Measurements from ENCODE around the gene CRYGC.
"Not testable (repeated sequence)": the region's sequence is repeated elsewhere in the genome, so short reads cannot be mapped to it uniquely, and the experiment has no call there.

Gene CRYGC

DNA sequence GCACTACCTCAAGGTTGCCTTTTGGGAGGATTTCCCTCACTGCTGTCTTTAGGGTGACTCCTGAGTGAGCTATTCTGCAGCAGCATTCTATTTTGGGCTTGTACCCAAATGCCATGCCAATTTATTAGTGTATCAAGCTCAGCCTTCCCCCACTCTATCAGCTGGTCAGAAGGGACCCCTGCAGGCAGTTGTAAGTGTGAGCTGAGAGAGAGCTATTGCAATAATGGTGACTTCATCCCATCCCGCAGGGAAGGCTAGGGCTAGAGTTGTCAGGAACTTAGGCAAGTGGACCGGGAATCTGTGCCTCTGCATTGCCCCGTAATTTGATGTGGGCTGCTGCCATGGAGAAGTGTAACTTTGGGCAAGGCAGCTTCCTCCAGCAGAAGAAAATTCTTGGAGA is 18.1 kb upstream of the CRYGC start:
- TF ChIP-seq CTCF (conservative IDR thresholded peaks at IDR 0.05; ENCODE audit: low read depth, low read length), result no peak
- no peak for DNase-seq (ENCODE audit: low read depth)
- no peak overlapping the region for H3K4me3 ChIP-seq (ENCODE audit: low read depth, low read length)

DNA sequence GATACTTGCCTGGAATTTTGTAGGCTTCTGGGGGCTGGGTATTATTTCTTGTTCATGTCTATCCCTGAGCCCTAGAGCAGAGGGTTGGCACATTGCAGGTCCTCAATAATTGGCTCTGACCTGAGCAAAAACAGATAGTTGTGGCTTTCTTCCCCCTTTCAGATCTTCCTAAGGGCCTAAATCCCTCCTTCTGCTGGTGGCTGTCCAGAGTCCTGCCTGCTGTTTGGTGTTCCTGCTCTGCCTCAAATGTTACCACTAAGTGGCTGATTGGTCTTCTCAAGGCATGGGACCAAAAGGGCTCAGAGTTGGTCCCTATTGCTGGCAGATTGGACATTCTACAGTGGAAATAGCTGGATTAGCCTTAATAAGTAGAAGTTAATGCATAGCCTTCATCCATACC is 17.4 kb upstream of the CRYGC start:
- no peak for DNase-seq (ENCODE audit: low read depth)
- TF ChIP-seq CTCF (conservative IDR thresholded peaks at IDR 0.05; ENCODE audit: low read depth, low read length), result no peak

GRCh38 chr2:208146006-208146405 is 16.4 kb upstream of the CRYGC start, which contains the start of gene CRYGB:
TSS of gene CRYGB (minus strand) at chr2:208146158. CDS start at chr2:208146120, 38 bp downstream.
- DNase-seq (ENCODE audit: low read depth), result no peak
- no peak for TF ChIP-seq CTCF (conservative IDR thresholded peaks at IDR 0.05; ENCODE audit: low read depth, low read length)
- H3K4me3 ChIP-seq (ENCODE audit: low read depth, low read length), result no peak within 1 kb of the TSS

More for the DNA sequence above, 17.4 kb upstream of the CRYGC start:
- H3K4me3 ChIP-seq (ENCODE audit: low read depth, low read length), result no peak overlapping the region

DNA sequence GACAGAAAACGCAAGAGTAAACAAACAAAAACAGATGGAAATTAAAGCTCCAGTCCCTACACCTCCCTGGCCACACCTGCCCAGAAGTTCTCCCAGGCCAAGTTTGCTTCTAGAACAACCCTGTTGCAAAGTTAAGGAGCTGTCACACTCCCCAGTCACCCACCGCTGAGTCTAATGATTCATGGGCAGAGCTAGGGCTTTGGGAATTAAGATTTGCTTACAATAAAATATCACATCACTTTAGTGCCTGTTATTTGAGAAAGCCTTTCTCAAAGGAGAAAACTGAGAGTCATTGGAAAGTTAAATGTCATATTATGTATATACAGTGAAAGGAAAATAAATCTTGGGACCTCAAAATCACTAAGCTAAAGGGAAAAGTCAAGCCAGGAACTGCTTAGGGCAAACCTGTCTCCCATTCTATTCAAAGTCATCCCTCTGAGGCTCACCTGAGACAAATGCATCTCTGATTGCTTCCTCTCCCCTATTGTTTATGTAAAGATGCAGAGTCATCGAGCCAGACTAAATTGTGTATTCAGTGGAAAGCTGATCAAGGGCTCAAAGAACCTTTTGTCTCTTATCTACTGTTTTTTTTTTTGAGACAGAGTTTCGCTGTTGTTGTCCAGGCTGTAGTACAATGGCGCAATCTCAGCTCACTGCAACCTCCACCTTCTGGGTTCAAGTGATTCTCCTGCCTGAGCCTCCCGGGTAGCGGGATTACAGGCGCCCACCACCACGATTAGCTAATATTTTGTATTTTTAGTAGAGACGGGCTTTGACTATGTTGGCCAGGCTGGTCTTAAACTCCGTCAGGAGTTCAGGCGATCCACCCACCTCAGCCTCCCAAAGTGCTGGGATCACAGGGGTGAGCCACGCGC is 13.5 kb upstream of the CRYGC start:
- no peak overlapping the region for H3K4me3 ChIP-seq (ENCODE audit: low read depth, low read length)
- no peak for TF ChIP-seq CTCF (conservative IDR thresholded peaks at IDR 0.05; ENCODE audit: low read depth, low read length)
- no peak for DNase-seq (ENCODE audit: low read depth)

DNA sequence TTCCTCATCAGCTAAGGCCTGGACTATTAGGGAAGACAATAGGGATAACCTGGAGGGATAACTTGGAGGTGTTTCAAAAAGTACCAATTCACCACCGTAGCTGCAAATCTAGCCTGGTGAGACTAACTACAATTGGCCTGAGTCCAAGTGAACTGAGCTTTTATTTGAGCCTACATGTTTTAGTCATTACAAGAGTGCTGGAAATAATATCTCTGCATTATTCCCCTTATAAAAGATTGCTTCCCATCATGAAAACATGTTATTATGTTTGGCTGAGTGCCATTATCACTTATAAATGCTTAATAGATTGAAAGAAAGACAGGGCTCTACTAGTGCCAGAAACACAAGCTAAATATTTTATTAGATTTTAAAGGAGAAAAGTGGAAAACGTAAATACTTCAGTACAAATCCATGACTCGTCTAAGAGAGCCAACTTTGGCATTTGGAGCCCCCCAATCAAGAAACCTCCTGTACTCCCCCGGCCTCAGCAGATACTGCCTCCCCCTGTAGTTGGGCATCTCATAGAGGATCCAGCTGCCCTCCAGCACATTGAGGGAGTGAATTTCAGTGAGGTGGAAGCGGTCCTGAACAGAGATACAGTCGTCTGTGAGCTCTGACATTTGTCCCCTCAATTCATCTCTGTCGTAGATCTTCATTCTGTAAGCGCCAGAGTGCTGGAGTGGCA is 12.8 kb upstream of the CRYGC start:
- peak; percentile 33 for DNase-seq (ENCODE audit: low read depth)
- H3K4me3 ChIP-seq (ENCODE audit: low read depth, low read length), result no peak overlapping the region
- TF ChIP-seq CTCF (conservative IDR thresholded peaks at IDR 0.05; ENCODE audit: low read depth, low read length), result no peak

- TF ChIP-seq CTCF (conservative IDR thresholded peaks at IDR 0.05; ENCODE audit: low read depth, low read length), result no peak
- H3K4me3 ChIP-seq (ENCODE audit: low read depth, low read length), result no peak overlapping the region
- DNase-seq (ENCODE audit: low read depth), result no peak
These were observed 9.8 kb upstream of the CRYGC start for GRCh38 chr2:208139447-208139846.

DNA sequence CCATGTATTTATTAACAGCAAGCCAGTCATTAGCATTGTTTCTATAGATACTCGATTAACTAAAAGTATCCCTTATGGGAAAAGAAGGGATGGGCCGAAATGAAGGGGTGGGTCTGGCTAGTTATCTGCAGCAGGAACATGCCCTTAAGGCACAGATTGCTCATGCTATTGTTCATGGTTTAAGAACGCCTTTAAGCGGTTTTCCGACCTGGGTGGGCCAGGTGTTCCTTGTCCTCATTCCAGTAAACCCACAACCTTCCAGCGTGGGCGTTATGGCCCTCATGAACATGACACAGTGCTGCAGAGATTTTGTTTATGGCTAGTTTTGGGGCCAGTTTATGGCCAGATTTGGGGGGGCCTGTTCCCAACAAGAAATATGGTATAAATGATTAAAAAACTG is 8.7 kb upstream of the CRYGC start:
- not testable (repeated sequence) for H3K4me3 ChIP-seq (ENCODE audit: low read depth, low read length); DNase-seq (ENCODE audit: low read depth)

All from choroid plexus epithelial cell (primary cell).